Astrocyte of the spinal cord (primary cell): Measurements from ENCODE around the gene TBX4.
"Not testable (repeated sequence)": the region's sequence is repeated elsewhere in the genome, so short reads cannot be mapped to it uniquely, and the experiment has no call there.

ENCODE experiments used
- DNase-seq: peaks from one replicate; pipeline ENCODE4 v3.0.0; 2011; ENCODE audit warnings: low read depth, low spot score
- H3K4me3 ChIP-seq: 2 replicates; pipeline ENCODE4 v1.5.1; 2011; ENCODE audit warnings: low read depth, mild to moderate bottlenecking, low read length, moderate library complexity
- in situ Hi-C: cut with HindIII; loops from 2 replicates; pipeline ENCODE4 v1.10.0; 2017; ENCODE audit warnings: low sequenced_read_pairs
- TF ChIP-seq, protein P1 (sequence below): IDR thresholded peaks from 2 replicates; pipeline ENCODE4 v1.5.1; 2012; ENCODE audit warnings: low read depth, mild to moderate bottlenecking, low read length, inconsistent platforms

The TBX4 gene

DNA sequence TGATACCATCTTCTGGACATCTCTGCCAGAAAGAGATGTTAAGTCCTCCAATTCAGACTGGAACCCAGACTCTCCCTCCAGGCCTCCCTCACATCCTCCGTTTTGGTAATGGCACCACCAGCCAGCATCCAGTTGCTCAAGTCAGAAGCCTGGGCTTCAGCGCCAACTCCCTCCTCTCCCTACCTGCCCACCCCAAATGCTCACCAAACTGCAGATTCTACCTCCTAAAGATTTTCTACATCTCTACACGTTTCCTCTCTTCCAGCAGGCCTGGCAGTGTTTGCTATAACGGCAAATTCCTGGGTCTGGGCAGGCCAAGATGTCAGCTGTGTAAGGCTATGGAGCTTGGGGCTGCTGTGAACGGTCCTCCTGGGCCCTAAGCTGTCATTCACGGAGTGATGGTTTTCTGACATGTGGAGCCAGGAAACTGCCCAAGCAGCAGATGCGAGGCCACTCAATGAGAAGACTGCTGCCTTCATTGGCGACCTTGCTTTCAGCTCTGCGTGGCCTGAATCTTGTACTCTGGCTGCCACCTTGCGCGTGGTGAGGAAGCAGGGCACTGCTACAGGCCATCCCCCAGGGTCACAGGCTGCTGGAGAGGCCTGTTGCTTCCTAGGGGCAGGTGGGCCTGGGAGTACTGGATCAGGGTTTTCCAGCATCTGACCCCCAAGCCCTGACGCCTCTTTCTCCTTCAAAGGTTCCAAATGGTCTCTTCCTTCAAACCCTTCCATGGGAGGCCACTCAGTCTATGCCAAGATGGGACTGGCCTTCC is 37.7 kb downstream of the TBX4 start:
- no peak overlapping the region for H3K4me3 ChIP-seq
- in situ Hi-C loops: no loop called here
- DNase-seq: no peak
- TF ChIP-seq, protein P1, sequence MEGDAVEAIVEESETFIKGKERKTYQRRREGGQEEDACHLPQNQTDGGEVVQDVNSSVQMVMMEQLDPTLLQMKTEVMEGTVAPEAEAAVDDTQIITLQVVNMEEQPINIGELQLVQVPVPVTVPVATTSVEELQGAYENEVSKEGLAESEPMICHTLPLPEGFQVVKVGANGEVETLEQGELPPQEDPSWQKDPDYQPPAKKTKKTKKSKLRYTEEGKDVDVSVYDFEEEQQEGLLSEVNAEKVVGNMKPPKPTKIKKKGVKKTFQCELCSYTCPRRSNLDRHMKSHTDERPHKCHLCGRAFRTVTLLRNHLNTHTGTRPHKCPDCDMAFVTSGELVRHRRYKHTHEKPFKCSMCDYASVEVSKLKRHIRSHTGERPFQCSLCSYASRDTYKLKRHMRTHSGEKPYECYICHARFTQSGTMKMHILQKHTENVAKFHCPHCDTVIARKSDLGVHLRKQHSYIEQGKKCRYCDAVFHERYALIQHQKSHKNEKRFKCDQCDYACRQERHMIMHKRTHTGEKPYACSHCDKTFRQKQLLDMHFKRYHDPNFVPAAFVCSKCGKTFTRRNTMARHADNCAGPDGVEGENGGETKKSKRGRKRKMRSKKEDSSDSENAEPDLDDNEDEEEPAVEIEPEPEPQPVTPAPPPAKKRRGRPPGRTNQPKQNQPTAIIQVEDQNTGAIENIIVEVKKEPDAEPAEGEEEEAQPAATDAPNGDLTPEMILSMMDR: no peak

DNA sequence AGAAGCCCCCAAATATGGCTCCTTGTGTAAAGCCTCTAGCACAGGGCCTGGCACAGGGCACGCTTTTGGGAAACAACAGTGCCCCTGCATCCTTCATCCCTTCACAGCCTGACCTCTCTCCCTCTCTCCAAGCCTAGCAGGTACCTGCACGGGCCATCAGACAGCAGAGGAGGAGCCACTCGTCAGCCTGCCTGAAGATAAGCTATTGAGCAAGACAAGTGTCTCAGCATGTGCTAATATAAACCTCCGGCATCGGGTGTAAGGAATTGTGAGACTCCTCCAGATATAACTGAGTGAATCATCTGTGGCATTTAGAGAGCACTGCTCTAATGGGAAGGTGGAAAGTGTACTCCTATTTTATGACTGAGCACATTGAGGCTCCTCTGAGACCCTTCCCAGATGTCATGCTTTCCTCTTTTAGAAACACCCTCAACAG is 38.3 kb downstream of the TBX4 start:
- in situ Hi-C loops: no loop called here
- H3K4me3 ChIP-seq: no peak overlapping the region
- peak; percentile 24 for DNase-seq
- TF ChIP-seq, protein P1: no peak

GRCh38 chr17:61491981-61492380 is 39.8 kb downstream of the TBX4 start:
- H3K4me3 ChIP-seq: no peak overlapping the region
- in situ Hi-C loops: no loop called here
- no peak for DNase-seq
- TF ChIP-seq, protein P1: no peak

- DNase-seq: no peak
- H3K4me3 ChIP-seq: no peak overlapping the region
- TF ChIP-seq, protein P1: no peak
- in situ Hi-C loops: no loop called here
Measured at GRCh38 chr17:61492759-61493526, 40.7 kb downstream of the TBX4 start.

- H3K4me3 ChIP-seq, DNase-seq, in situ Hi-C loops: not testable (repeated sequence)
Measured at GRCh38 chr17:61493830-61494324, 41.7 kb downstream of the TBX4 start.

DNA sequence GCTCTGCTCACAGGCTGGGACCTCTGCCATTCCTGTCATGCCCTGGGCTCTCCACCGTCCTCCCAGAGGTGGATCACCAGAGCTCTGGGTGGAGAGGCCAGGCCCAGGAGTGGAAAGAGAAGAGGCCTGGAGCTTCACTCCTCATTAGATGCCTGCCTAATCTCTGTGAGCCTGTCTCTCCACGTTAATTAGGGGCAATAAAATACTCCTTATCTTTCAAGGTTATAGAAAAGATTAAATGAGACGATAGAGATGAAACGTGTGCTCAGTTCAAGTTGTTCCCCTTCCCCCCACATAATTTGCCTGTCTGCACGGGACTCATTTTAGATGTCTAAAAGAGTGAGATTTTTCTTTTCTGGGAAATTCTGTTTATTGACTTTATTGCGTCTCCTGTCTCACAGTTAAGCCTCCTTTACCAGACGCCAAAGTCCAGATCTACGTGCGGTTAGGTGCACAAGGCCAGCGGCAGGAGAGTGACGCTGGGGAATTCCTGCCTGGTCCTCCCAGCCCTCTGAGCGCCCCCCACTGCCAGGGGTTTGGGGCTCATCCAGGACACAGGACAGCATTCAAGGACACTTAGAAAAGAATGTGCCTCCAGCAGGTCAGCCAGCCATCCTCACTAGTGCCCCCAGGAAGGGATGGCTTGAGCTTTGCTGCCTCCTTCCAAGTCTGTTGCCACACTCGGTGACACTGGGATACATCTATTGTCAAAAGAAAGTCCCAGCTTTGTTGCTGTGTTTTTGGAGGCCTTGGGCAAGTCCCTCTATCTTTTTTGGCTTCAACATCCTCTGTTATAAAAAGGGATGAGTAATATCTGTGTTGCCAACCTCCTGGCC is 42.3 kb downstream of the TBX4 start:
- in situ Hi-C loops: no loop called here
- no peak overlapping the region for H3K4me3 ChIP-seq
- no peak for DNase-seq
- TF ChIP-seq, protein P1: no peak
